IMR-90 (cell line): ENCODE data around the gene SAMHD1. TPM values are rescaled to one million over a fixed set of nuclear protein-coding genes. Genes with fewer than 3 reads are reported as not detected.

ENCODE experiments used
- ATAC-seq: fragments of 200-7000 bp; cut with Tn5 transposase; 2 replicates; pipeline ENCODE4 v1.9.1; 2020; ENCODE audit warnings: low read depth, mild to moderate bottlenecking, moderate library complexity
- BruUV-seq: library from RNA; stranded (reverse); fragments of 400-500 nt; replicated peaks from 2 replicates; lab custom pipeline; 2021; lab: Mats Ljungman, UMichigan
- CTCF ChIA-PET: fragments of 300-600 bp; formaldehyde crosslinking; extraction: SDS; loops from one replicate; lab custom pipeline; 2021; ENCODE audit warnings: antibody characterized with exemption; lab: Yijun Ruan, JAX
- POLR2A ChIA-PET: fragments of 300-600 bp; sonication (Branson Sonifier 250); formaldehyde crosslinking; loops from one replicate; lab custom pipeline; 2022; ENCODE audit warnings: antibody characterized with exemption; ENCODE audit not compliant: unreplicated experiment; lab: Charles Lee
- DNase-seq: peaks from one replicate; pipeline ENCODE4 v3.0.0; 2013
- H2AFZ ChIP-seq: replicated peaks from 2 replicates; pipeline ENCODE3; 2013; ENCODE audit warnings: low read length, mild to moderate bottlenecking; ENCODE audit not compliant: poor library complexity
- H2AK5ac ChIP-seq: 2 replicates; pipeline ENCODE4 v1.6.1; 2013; ENCODE audit warnings: low read depth, low read length, inconsistent platforms
- H2AK9ac ChIP-seq: replicated peaks from 2 replicates; pipeline ENCODE3; 2013; ENCODE audit warnings: mild to moderate bottlenecking, low read depth, low read length, moderate library complexity; ENCODE audit not compliant: poor library complexity
- H2BK120ac ChIP-seq: 2 replicates; pipeline ENCODE4 v1.6.1; 2013; ENCODE audit warnings: low read depth, low read length, inconsistent platforms
- H2BK15ac ChIP-seq: 3 replicates; pipeline ENCODE4 v1.6.1; 2013; ENCODE audit warnings: low read depth, low read length, inconsistent platforms
- H2BK20ac ChIP-seq: 2 replicates; pipeline ENCODE4 v1.6.1; 2013; ENCODE audit warnings: low read depth, mild to moderate bottlenecking, inconsistent platforms, low read length, moderate library complexity
- H2BK5ac ChIP-seq: 2 replicates; pipeline ENCODE4 v1.6.1; 2013; ENCODE audit warnings: mild to moderate bottlenecking, low read depth, low read length, inconsistent platforms; ENCODE audit not compliant: poor library complexity, severe bottlenecking
- H3K14ac ChIP-seq: replicated peaks from 2 replicates; pipeline ENCODE4 v1.6.1; 2013; ENCODE audit warnings: low read depth, low read length, inconsistent platforms
- H3K18ac ChIP-seq: 2 replicates; pipeline ENCODE4 v1.6.1; 2013; ENCODE audit warnings: low read depth, low read length, control low read depth
- H3K23ac ChIP-seq: 2 replicates; pipeline ENCODE4 v1.6.1; 2013; ENCODE audit warnings: low read depth, low read length, inconsistent platforms
- H3K27ac ChIP-seq: 2 replicates; pipeline ENCODE4 v1.5.1; 2013; ENCODE audit warnings: mild to moderate bottlenecking, control low read depth, low read length; ENCODE audit not compliant: insufficient read depth
- H3K27me3 ChIP-seq: 2 replicates; pipeline ENCODE4 v1.6.1; 2013; ENCODE audit warnings: low read length; ENCODE audit not compliant: control insufficient read depth, insufficient read depth
- H3K36me3 ChIP-seq: 2 replicates; pipeline ENCODE4 v1.6.1; 2013; ENCODE audit warnings: low read length, mixed read lengths; ENCODE audit not compliant: control insufficient read depth, insufficient read depth
- H3K4ac ChIP-seq: 2 replicates; pipeline ENCODE4 v1.6.1; 2013; ENCODE audit warnings: low read depth, low read length, inconsistent platforms
- H3K4me1 ChIP-seq: 2 replicates; pipeline ENCODE4 v1.6.1; 2013; ENCODE audit warnings: low read length, mixed read lengths; ENCODE audit not compliant: control insufficient read depth, insufficient read depth
- H3K4me2 ChIP-seq: 2 replicates; pipeline ENCODE4 v1.6.1; 2013; ENCODE audit warnings: low read depth, mild to moderate bottlenecking, control low read depth, low read length, moderate library complexity
- H3K4me3 ChIP-seq: 2 replicates; pipeline ENCODE4 v1.5.1; 2013; ENCODE audit warnings: low read depth, mild to moderate bottlenecking, control low read depth, low read length, moderate library complexity; ENCODE audit not compliant: insufficient read depth
- H3K56ac ChIP-seq: 2 replicates; pipeline ENCODE4 v1.6.1; 2013; ENCODE audit warnings: low read length, inconsistent platforms; ENCODE audit not compliant: insufficient read depth; ENCODE audit errors: extremely low read depth
- H3K79me1 ChIP-seq, 2 experiments: 2 replicates each; pipeline ENCODE4 v1.6.1; 2013; ENCODE audit warnings: low read length in 2 of 2, inconsistent platforms in 1 of 2, low read depth in 1 of 2
- H3K9ac ChIP-seq: 2 replicates; pipeline ENCODE4 v1.6.1; 2013; ENCODE audit warnings: low read depth, low read length, control low read depth
- H3K9me1 ChIP-seq: 2 replicates; pipeline ENCODE4 v1.6.1; 2013; ENCODE audit warnings: low read length, inconsistent platforms; ENCODE audit not compliant: insufficient read depth
- H3K9me3 ChIP-seq: 2 replicates; pipeline ENCODE4 v1.6.1; 2013; ENCODE audit warnings: low read length; ENCODE audit not compliant: control insufficient read depth, insufficient read depth
- H4K20me1 ChIP-seq: 2 replicates; pipeline ENCODE4 v1.6.1; 2013; ENCODE audit warnings: low read length, inconsistent platforms; ENCODE audit not compliant: insufficient read depth
- H4K5ac ChIP-seq: 2 replicates; pipeline ENCODE4 v1.6.1; 2013; ENCODE audit warnings: mild to moderate bottlenecking, low read depth, low read length, control low read depth
- H4K8ac ChIP-seq, 2 experiments: 2 replicates each; pipeline ENCODE4 v1.6.1; 2013; ENCODE audit warnings: low read depth in 2 of 2, low read length in 2 of 2, control low read depth in 1 of 2, inconsistent platforms in 1 of 2
- H4K91ac ChIP-seq: 2 replicates; pipeline ENCODE4 v1.6.1; 2013; ENCODE audit warnings: low read depth, low read length, inconsistent platforms; ENCODE audit not compliant: insufficient read depth
- CEBPB ChIP-seq: IDR thresholded peaks from 2 replicates; pipeline ENCODE4 v1.6.1; 2012; ENCODE audit warnings: low read depth, low read length, improper control_type of control experiment
- MAFK ChIP-seq: IDR thresholded peaks from 2 replicates; pipeline ENCODE4 v1.6.1; 2012; ENCODE audit warnings: low read depth, low read length, improper control_type of control experiment
- NFE2L2 ChIP-seq: fragments of 150-350 bp; IDR thresholded peaks from 2 replicates; pipeline ENCODE4 v1.6.1; 2016; ENCODE audit warnings: low read depth, mild to moderate bottlenecking, low read length
- POLR2A ChIP-seq: IDR thresholded peaks from 2 replicates; pipeline ENCODE4 v1.6.1; 2012; ENCODE audit warnings: mild to moderate bottlenecking, low read depth, low read length
- RAD21 ChIP-seq: IDR thresholded peaks from 2 replicates; pipeline ENCODE4 v1.6.1; 2012; ENCODE audit warnings: low read length, improper control_type of control experiment
- SMC3 ChIP-seq: fragments of 150-350 bp; IDR thresholded peaks from 2 replicates; pipeline ENCODE4 v1.6.1; 2016; ENCODE audit warnings: low read depth, mild to moderate bottlenecking, antibody characterized with exemption, low read length, moderate library complexity
- WGBS, 2 experiments: methylation state at CpG; one replicate each; pipeline versions ENCODE4 v1.1.5 to v1.1.7; 2013; ENCODE audit warnings: missing lambda C conversion rate in 2 of 2; ENCODE audit not compliant: insufficient read length in 1 of 2; ENCODE audit errors: extremely low coverage in 2 of 2; 5-methylcytosine and 5-hydroxymethylcytosine counted together
- dilution Hi-C: fragments of 300-500 bp; cut with HindIII; formaldehyde crosslinking; loops from one replicate; pipeline ENCODE4 v1.14.3; 2018; ENCODE audit warnings: low sequenced_read_pairs; ENCODE audit not compliant: unreplicated experiment
- in situ Hi-C: fragments of 300-500 bp; cut with MboI; formaldehyde crosslinking; loops from 3 replicates; pipeline ENCODE4 v1.14.3; 2019; ENCODE audit warnings: low sequenced_read_pairs, inconsistent platforms, mixed read lengths
- intact Hi-C: fragments of 100-400 bp; cut with micrococcal nuclease; formaldehyde crosslinking; loops from 2 replicates; pipeline ENCODE4 v1.10.0; 2022
- polyA plus RNA-seq, 3 experiments: library from polyadenylated mRNA; depleted of rRNA; stranded (reverse); fragments of >200 nt; gene quantifications; 2 replicates each; pipeline ENCODE4 v1.2.3, GENCODE V29; 2012; ENCODE audit warnings: low replicate concordance in 1 of 3
- total RNA-seq: library from RNA; depleted of rRNA; stranded (reverse); fragments of >200 nt; gene quantifications from 2 replicates; pipeline ENCODE4 v1.2.3, GENCODE V29; 2012
- TF ChIP-seq, protein P1 (sequence below): fragments of 150-350 bp; IDR thresholded peaks from 2 replicates; pipeline ENCODE4 v1.6.1; 2017; ENCODE audit warnings: mild to moderate bottlenecking, antibody characterized with exemption, low read length, low read depth

Gene SAMHD1
- total and polyA plus RNA-seq, 2 of the 4 experiments (the other 2 are of a cell fraction) = 6.3 to 14.9 TPM

DNA sequence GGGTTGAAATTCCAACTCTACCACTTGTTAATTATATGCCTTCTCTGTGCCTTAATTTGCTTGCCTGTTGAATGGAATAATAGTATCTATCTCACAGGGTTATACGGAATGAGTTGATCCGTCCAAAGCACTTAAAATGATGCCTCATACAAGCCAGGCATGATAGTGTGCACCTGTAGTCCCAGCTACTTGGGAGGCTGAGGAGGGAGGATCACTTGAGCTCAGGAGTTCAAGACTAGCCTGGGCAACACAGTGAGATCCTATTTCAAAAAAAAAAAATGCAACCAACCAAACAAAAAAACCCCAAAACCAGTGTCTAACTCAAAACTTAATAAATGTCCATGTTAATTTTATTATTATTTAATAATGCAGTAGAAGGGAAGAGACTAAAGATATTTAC is 35.3 kb downstream of the SAMHD1 start:
- no peak overlapping the region for H3K4me2 ChIP-seq
- TF ChIP-seq NFE2L2 = no peak
- no peak for TF ChIP-seq CEBPB
- no peak for TF ChIP-seq POLR2A
- TF ChIP-seq, protein P1, sequence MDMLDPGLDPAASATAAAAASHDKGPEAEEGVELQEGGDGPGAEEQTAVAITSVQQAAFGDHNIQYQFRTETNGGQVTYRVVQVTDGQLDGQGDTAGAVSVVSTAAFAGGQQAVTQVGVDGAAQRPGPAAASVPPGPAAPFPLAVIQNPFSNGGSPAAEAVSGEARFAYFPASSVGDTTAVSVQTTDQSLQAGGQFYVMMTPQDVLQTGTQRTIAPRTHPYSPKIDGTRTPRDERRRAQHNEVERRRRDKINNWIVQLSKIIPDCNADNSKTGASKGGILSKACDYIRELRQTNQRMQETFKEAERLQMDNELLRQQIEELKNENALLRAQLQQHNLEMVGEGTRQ = no peak
- no peak for TF ChIP-seq RAD21
- TF ChIP-seq SMC3 = no peak
- no peak for TF ChIP-seq MAFK
- H4K5ac ChIP-seq = no peak overlapping the region
- H3K4me3 ChIP-seq = no peak overlapping the region
- no peak overlapping the region for H2AK5ac ChIP-seq
- no peak overlapping the region for H2BK15ac ChIP-seq
- WGBS, 2 experiments = no CpG with 5 or more reads among the region's 2 CpGs
- no peaks in the 10 kb centered on the region for H3K9me1 ChIP-seq
- no peak overlapping the region for H2BK120ac ChIP-seq
- no peak overlapping the region for H2BK20ac ChIP-seq
- no TSS peak for BruUV-seq
- H3K27me3 ChIP-seq = no peaks in the 10 kb centered on the region
- intact Hi-C loops (no loop called here), dilution Hi-C loops (no loop called here), in situ Hi-C loops (loop anchor here (25.0 kb wide), 1 partner anchor 704 kb away; no protein-coding TSS in a partner anchor)
- H4K20me1 ChIP-seq = no peaks in the 10 kb centered on the region
- H2AFZ ChIP-seq = no peak overlapping the region
- no peak overlapping the region for H3K9ac ChIP-seq
- no peaks in the 10 kb centered on the region for H3K79me1 ChIP-seq
- no peak overlapping the region for H3K27ac ChIP-seq
- no peak overlapping the region for H3K18ac ChIP-seq
- no peaks in the 10 kb centered on the region for H3K9me3 ChIP-seq
- no peaks in the 10 kb centered on the region for H3K4me1 ChIP-seq
- no peak overlapping the region for H3K23ac ChIP-seq
- no peak overlapping the region for H4K91ac ChIP-seq
- H3K4ac ChIP-seq = no peak overlapping the region
- H3K14ac ChIP-seq = no peak overlapping the region
- 0 out of 2 replicates have a peak, but pooled peaks cover 1% of the 10 kb centered on the region for H3K36me3 ChIP-seq
- H4K8ac ChIP-seq = no peak overlapping the region
- H2AK9ac ChIP-seq = no peak overlapping the region
- DNase-seq (no peak), ATAC-seq (no peak)
- ChIA-PET CTCF (no interaction called here), POLR2A (no interaction called here)
- no peak overlapping the region for H3K56ac ChIP-seq
- H2BK5ac ChIP-seq = no peak overlapping the region
